ENCODE measurements around the gene FBL. TPM values are rescaled to one million over a fixed set of nuclear protein-coding genes. Genes with fewer than 3 reads are reported as not detected.

The FBL gene
- total RNA-seq, 1 donor from 2014 or later = 135 TPM

DNA sequence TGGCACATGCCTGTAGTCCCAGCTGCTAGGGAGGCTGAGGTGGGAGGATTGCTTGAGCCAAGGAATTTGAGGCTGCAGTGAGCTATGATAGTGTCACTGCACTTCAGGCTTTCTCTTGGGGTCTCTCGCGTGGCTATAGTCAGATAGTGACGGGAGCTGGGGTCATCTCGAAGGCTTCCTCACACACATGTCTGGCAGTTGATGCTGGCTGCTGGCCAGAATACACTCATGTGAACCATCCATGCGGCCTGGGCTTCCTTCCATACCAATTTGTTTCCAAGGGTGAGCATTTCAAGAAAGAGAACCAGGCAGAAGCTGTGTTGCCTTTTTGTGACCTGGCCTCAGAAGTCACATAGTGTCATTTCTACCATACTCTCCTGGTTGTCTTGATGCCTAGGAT, 41.1 kb downstream of the FBL start:
- Histone ChIP-seq H4K20me1 (ENCODE audit: insufficient read depth, low read length) (no peaks in the 10 kb centered on the region), H3K9ac (ENCODE audit: low read length) (no peak overlapping the region), H2AFZ (ENCODE audit: low read depth, low read length) (no peak overlapping the region), H3K27ac (ENCODE audit: low read depth, low read length) (no peak overlapping the region), H3K4me3 (ENCODE audit: insufficient read depth, low read depth, low read length) (no peak overlapping the region), H3K9me3 (ENCODE audit: insufficient read depth, low read depth, low read length) (no peaks in the 10 kb centered on the region), H3K4me2 (ENCODE audit: low read length) (no peak overlapping the region), H3K36me3 (ENCODE audit: insufficient read depth, low read length) (no peaks in the 10 kb centered on the region), H3K4me1 (ENCODE audit: insufficient read depth, low read length) (no peaks in the 10 kb centered on the region), H3K27me3 (ENCODE audit: insufficient read depth, low read length) (no peaks in the 10 kb centered on the region), H3K79me2 (ENCODE audit: insufficient read depth, low read length) (no peaks in the 10 kb centered on the region)
- FAIRE-seq (no peak), DNase-seq (ENCODE audit: low read depth) (no peak)
- TF ChIP-seq, protein P1, sequence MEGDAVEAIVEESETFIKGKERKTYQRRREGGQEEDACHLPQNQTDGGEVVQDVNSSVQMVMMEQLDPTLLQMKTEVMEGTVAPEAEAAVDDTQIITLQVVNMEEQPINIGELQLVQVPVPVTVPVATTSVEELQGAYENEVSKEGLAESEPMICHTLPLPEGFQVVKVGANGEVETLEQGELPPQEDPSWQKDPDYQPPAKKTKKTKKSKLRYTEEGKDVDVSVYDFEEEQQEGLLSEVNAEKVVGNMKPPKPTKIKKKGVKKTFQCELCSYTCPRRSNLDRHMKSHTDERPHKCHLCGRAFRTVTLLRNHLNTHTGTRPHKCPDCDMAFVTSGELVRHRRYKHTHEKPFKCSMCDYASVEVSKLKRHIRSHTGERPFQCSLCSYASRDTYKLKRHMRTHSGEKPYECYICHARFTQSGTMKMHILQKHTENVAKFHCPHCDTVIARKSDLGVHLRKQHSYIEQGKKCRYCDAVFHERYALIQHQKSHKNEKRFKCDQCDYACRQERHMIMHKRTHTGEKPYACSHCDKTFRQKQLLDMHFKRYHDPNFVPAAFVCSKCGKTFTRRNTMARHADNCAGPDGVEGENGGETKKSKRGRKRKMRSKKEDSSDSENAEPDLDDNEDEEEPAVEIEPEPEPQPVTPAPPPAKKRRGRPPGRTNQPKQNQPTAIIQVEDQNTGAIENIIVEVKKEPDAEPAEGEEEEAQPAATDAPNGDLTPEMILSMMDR (IDR thresholded peaks at IDR 0.05; ENCODE audit: insufficient read depth, low read depth, low read length) = no peak
- no peak for TF ChIP-seq EZH2 (IDR thresholded peaks at IDR 0.05; ENCODE audit: insufficient read depth, low read length)
- H3K4me3 Mint-ChIP-seq (ENCODE audit: unreplicated experiment) = no peak overlapping the region
- H3K27ac Mint-ChIP-seq (ENCODE audit: unreplicated experiment) = no peak overlapping the region
- no peaks in the 10 kb centered on the region for H3K4me1 Mint-ChIP-seq (ENCODE audit: low read depth, unreplicated experiment)
- no peaks in the 10 kb centered on the region for H3K36me3 Mint-ChIP-seq (ENCODE audit: low read depth, unreplicated experiment)
- peaks cover 8% of the 10 kb centered on the region for H3K27me3 Mint-ChIP-seq (ENCODE audit: low read depth, unreplicated experiment)
- peaks cover 1% of the 10 kb centered on the region for H3K9me3 Mint-ChIP-seq (ENCODE audit: unreplicated experiment)

DNA sequence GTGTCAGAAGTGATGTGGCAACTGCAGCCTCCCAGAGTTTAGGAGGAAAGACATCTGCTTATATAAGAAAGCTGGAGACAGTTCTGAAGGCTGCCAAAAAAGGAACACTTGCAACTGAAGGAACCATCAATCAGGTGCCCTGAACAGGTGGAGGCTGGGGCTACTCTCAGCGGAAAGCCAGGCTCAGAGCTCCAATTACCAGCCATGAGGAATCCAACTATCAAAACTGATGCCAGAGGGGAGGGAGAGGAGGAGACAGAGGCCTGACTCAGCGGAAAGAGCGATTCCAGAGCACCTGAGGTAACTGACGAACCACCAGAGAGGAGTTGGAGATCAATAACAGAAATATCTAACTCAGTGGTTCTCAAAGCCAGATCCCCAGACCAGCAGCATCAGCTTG, 43.2 kb downstream of the FBL start:
- H3K27me3 ChIP-seq (ENCODE audit: insufficient read depth, low read length) = no peaks in the 10 kb centered on the region
- H3K79me2 ChIP-seq (ENCODE audit: insufficient read depth, low read length) = no peaks in the 10 kb centered on the region
- Mint-ChIP-seq H3K4me3 (ENCODE audit: unreplicated experiment) (no peak overlapping the region), H3K4me1 (ENCODE audit: low read depth, unreplicated experiment) (no peaks in the 10 kb centered on the region), H3K27me3 (ENCODE audit: low read depth, unreplicated experiment) (peaks cover 8% of the 10 kb centered on the region), H3K36me3 (ENCODE audit: low read depth, unreplicated experiment) (no peaks in the 10 kb centered on the region), H3K27ac (ENCODE audit: unreplicated experiment) (no peak overlapping the region), H3K9me3 (ENCODE audit: unreplicated experiment) (peaks cover 1% of the 10 kb centered on the region)
- no peak overlapping the region for H3K27ac ChIP-seq (ENCODE audit: low read depth, low read length)
- no peak overlapping the region for H2AFZ ChIP-seq (ENCODE audit: low read depth, low read length)
- H3K9ac ChIP-seq (ENCODE audit: low read length) = no peak overlapping the region
- TF ChIP-seq, protein P1 (IDR thresholded peaks at IDR 0.05; ENCODE audit: insufficient read depth, low read depth, low read length) = no peak
- TF ChIP-seq EZH2 (IDR thresholded peaks at IDR 0.05; ENCODE audit: insufficient read depth, low read length) = no peak
- H4K20me1 ChIP-seq (ENCODE audit: insufficient read depth, low read length) = no peaks in the 10 kb centered on the region
- FAIRE-seq (no peak), DNase-seq (ENCODE audit: low read depth) (no peak)
- no peaks in the 10 kb centered on the region for H3K4me1 ChIP-seq (ENCODE audit: insufficient read depth, low read length)
- H3K36me3 ChIP-seq (ENCODE audit: insufficient read depth, low read length) = no peaks in the 10 kb centered on the region
- no peaks in the 10 kb centered on the region for H3K9me3 ChIP-seq (ENCODE audit: insufficient read depth, low read depth, low read length)
- H3K4me2 ChIP-seq (ENCODE audit: low read length) = no peak overlapping the region
- H3K4me3 ChIP-seq (ENCODE audit: insufficient read depth, low read depth, low read length) = no peak overlapping the region

DNA sequence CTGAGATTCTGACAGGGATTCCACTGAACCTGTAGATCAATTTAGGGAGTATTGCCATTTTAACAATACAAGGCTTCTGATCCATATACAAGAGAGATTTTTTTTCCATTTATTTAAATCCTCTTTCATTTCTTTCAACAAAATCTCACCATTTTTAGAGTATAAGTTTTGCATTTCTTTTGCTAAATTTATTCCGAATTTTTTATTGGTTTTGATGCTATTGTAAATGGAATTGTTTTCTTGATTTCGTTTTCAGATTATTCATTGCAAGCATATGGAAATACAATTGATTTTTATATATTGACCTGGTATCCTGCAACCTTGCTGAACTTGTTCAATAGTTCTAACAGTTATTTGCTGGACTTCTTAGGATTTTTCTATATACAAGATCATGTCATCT, 49.1 kb downstream of the FBL start:
- no peaks in the 10 kb centered on the region for H3K36me3 ChIP-seq (ENCODE audit: insufficient read depth, low read length)
- Mint-ChIP-seq H3K27me3 (ENCODE audit: low read depth, unreplicated experiment) (peaks cover 13% of the 10 kb centered on the region), H3K9me3 (ENCODE audit: unreplicated experiment) (no peaks in the 10 kb centered on the region), H3K4me1 (ENCODE audit: low read depth, unreplicated experiment) (no peaks in the 10 kb centered on the region), H3K36me3 (ENCODE audit: low read depth, unreplicated experiment) (no peaks in the 10 kb centered on the region), H3K27ac (ENCODE audit: unreplicated experiment) (no peak overlapping the region), H3K4me3 (ENCODE audit: unreplicated experiment) (no peak overlapping the region)
- H3K9me3 ChIP-seq (ENCODE audit: insufficient read depth, low read depth, low read length) = no peaks in the 10 kb centered on the region
- no peaks in the 10 kb centered on the region for H3K79me2 ChIP-seq (ENCODE audit: insufficient read depth, low read length)
- no peak overlapping the region for H3K9ac ChIP-seq (ENCODE audit: low read length)
- no peak overlapping the region for H3K4me3 ChIP-seq (ENCODE audit: insufficient read depth, low read depth, low read length)
- no peak for FAIRE-seq
- TF ChIP-seq EZH2 (IDR thresholded peaks at IDR 0.05; ENCODE audit: insufficient read depth, low read length) = no peak
- TF ChIP-seq, protein P1 (IDR thresholded peaks at IDR 0.05; ENCODE audit: insufficient read depth, low read depth, low read length) = no peak
- H2AFZ ChIP-seq (ENCODE audit: low read depth, low read length) = no peak overlapping the region
- DNase-seq (ENCODE audit: low read depth) = no peak
- no peak overlapping the region for H3K27ac ChIP-seq (ENCODE audit: low read depth, low read length)
- H3K4me2 ChIP-seq (ENCODE audit: low read length) = no peak overlapping the region
- peaks cover 4% of the 10 kb centered on the region for H3K27me3 ChIP-seq (ENCODE audit: insufficient read depth, low read length)
- H4K20me1 ChIP-seq (ENCODE audit: insufficient read depth, low read length) = no peaks in the 10 kb centered on the region
- no peaks in the 10 kb centered on the region for H3K4me1 ChIP-seq (ENCODE audit: insufficient read depth, low read length)

Data from astrocyte (in vitro differentiated cells and primary cell).